22Rv1 (cell line): ENCODE data around the gene ARHGAP10.

Experiments used
- H3K27ac ChIP-seq: fragments of 450-650 bp; 2 replicates; pipeline ENCODE4 v1.5.1; 2017
- CTCF ChIP-seq: fragments of 450-650 bp; IDR thresholded peaks from 2 replicates; pipeline ENCODE4 v1.5.1; 2017; ENCODE audit warnings: mild to moderate bottlenecking
- ZFX ChIP-seq: fragments of 450-650 bp; IDR thresholded peaks from 2 replicates; pipeline ENCODE4 v1.6.1; 2017; ENCODE audit warnings: antibody characterized with exemption, borderline replicate concordance

Gene ARHGAP10

GRCh38 chr4:147957446-147957845, 225.6 kb downstream of the ARHGAP10 start:
- TF ChIP-seq ZFX (no peak), CTCF (no peak)

GRCh38 chr4:147958057-147958456, 226.2 kb downstream of the ARHGAP10 start:
- TF ChIP-seq ZFX (no peak), CTCF (no peak)
- no peak overlapping the region for H3K27ac ChIP-seq

More at GRCh38 chr4:147957446-147957845, 225.6 kb downstream of the ARHGAP10 start:
- H3K27ac ChIP-seq, result no peak overlapping the region

GRCh38 chr4:147958489-147959065, 226.7 kb downstream of the ARHGAP10 start:
- no peak overlapping the region for H3K27ac ChIP-seq
- no peak for TF ChIP-seq ZFX
- TF ChIP-seq CTCF, result no peak

GRCh38 chr4:147960971-147961370, 229.1 kb downstream of the ARHGAP10 start:
- H3K27ac ChIP-seq, result no peak overlapping the region
- TF ChIP-seq ZFX (no peak), CTCF (no peak)

- no peak for TF ChIP-seq CTCF
- no peak for TF ChIP-seq ZFX
- no peak overlapping the region for H3K27ac ChIP-seq
These were observed 232.0 kb downstream of the ARHGAP10 start for GRCh38 chr4:147963839-147964238.

- H3K27ac ChIP-seq, result no peak overlapping the region
- no peak for TF ChIP-seq CTCF
- TF ChIP-seq ZFX, result no peak
These were observed 232.5 kb downstream of the ARHGAP10 start for GRCh38 chr4:147964266-147964880.

GRCh38 chr4:147965056-147965455, 233.2 kb downstream of the ARHGAP10 start:
- no peak overlapping the region for H3K27ac ChIP-seq
- TF ChIP-seq CTCF (no peak), ZFX (no peak)
